GM21529 (cell line): ENCODE results near the gene TXNRD3.
"Not testable (repeated sequence)": the region's sequence is repeated elsewhere in the genome, so short reads cannot be mapped to it uniquely, and the experiment has no call there.

Experiments used
- ATAC-seq: cut with Tn5 transposase; IDR thresholded peaks from one replicate; pipeline ENCODE4 v1.9.1; 2021; ENCODE audit not compliant: unreplicated experiment

Gene TXNRD3

DNA sequence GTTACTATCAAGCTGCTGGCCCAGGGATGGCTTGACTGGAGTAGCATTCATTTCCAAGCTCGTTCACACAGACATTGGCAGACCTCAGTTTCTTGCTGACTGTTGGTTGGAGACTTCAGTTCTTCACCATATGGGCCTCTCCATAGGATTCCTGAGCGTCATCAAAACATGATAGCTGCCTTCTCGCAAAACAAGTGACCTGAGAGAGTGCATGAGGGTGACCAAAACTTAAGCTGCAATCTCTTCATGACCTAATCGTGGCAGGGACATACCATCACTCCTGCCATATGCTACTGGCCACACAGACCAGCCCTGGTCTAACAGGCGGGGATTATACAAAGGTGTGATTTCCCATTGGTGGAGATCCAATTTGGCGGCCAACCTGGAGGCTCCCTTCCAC is 50.2 kb downstream of the TXNRD3 start:
- ATAC-seq = no peak

DNA sequence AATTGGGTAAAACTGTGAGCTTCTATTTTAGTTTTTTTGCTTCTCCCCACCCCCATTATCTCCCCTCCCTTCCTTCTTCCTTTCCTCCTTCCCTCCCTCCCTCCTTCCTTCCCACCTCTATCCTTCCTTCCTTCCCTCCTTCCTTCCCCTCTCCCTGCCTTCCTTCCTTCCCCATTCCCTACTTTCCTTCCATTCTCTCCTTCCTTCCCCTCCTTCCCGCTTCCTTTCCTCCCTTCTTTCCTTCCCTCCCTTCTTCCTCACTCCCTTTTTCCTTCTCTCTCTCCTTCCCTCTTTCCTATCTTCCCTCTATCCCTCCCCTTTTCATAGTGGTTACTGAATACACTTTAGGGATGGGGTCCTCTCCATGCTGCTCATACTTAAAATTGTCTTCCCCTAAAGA is 55.8 kb downstream of the TXNRD3 start:
- ATAC-seq = no peak

DNA sequence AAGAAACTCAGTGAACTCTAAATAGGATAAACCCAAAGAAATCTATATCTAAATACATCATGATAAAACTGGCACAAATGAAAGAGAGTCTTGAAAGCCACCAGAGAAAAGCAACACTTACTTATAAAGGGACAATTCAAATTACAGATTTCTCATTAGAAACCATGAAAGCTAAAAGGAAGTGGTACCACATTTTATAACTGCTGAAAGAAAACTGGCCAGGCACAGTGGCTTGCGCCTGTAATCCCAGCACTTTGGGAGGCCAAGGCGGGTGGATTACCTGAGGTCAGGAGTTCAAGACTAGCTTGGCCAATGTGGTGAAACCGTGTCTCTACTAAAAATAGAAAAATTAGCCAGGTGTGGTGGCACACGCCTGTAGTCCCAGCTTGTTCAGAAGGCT is 59.4 kb downstream of the TXNRD3 start:
- not testable (repeated sequence) for ATAC-seq

DNA sequence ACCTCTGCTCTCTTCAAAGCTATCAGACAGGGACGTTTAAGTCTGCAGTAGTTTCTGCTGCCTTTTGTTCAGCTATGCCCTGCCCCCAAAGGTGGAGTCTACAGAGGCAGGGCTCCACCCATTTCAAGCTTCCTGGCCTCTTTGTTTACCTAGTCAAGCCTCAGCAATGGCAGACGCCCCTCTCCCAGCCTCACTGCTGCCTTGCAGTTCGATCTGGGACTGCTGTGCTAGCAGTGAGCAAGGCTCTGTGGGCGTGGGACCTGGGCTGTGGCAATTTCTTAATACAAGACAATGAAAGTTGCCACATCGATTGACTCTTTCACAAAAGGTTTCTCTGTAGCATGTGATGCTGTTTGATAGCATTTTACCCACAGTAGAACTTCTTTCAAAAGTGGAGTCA is 63.4 kb downstream of the TXNRD3 start:
- not testable (repeated sequence) for ATAC-seq

DNA sequence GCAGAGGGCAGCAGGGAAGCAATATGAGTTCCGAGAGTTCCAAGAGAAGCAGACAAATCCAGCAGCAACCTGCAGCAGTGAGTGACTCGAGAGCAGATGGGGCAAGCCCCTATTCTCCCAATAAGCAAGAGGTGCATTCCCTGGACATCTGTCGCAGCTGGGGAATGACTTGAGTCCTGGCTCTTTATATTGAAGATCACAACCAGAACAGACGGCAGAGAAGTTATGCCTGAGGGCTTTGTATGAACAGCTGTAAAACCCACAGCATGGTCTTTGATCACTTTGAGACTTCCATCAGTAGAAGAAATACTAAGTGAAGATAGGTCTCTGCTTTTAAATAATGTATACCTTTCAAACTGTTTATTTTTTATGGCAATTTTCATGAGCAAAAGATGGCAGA is 72.6 kb downstream of the TXNRD3 start:
- no peak for ATAC-seq

DNA sequence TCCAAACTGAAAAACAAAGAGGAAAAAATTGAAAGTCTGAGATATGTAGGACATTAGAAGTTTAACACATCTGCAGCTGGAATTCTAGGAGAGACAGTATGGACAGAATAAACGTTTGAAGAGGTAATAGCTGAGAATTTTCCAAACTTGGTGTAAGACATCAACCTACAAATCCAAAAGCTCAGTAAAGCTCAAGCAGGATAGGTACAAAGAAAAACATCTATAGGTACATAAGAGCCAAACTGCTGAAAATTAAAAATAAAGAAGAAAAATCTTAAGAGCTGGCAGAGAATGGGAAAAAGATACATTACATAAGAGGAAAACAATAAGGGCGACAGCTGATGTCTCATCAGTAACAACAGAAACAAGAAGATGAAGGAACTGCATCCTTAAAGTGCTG is 73.4 kb downstream of the TXNRD3 start:
- ATAC-seq = no peak

DNA sequence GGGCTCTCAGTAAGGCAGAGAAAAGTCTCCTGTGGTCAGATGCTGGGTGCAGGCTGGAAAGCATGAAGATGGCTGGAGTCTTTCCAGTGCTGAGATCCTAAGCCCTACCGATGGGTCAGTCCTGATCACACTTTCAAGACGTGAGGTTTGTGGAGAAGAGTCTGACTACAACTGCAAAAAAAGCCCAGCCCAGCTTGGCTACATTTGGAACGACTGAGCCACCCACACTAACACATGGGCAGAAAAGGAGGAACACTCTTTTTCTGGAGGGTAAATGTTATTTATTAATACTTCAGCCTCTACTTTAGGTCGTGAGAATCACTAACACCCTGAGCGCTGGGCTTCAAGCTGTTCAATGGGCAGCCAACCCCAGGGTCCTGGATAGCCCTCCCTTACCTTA is 74.2 kb downstream of the TXNRD3 start:
- no peak for ATAC-seq

DNA sequence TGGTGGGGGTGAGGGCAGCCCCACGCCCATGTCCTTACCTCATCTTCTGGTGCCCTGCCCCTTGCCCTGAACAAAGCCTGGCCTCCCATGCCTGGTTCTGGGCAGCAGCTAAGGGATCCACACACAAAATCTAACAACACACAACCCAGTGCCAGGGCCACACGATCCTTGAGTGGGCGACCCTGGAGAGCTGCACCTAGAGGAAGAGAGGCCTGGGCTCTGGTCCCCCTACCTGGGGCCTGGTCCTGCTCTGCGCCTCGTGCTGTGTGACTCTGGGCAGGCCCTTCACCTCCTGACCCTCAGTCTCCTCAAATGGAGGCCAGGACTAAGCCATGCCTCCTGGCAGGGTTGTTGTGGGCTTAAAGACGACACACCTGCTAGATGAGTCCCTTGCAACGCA is 76.2 kb downstream of the TXNRD3 start:
- ATAC-seq = no peak

DNA sequence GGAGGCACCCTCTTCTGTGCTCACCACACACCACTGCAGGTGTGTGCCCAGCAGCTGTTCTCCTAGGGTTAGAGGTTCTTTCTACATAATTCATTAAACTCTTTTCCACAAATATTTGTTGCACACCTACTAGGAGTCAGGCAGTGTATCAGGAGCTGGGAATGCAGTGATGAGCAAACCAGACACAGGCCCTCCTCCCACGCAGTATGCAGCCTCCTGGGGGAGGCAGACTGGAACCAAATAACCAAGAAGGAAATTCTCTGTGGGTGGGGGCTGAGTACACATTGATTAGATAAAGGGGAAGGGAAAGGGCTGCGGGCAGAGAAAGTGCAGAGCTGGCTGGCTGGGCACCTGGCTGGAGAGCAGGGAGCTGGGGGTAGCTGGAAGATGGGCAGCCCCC is 77.7 kb downstream of the TXNRD3 start:
- ATAC-seq = no peak

DNA sequence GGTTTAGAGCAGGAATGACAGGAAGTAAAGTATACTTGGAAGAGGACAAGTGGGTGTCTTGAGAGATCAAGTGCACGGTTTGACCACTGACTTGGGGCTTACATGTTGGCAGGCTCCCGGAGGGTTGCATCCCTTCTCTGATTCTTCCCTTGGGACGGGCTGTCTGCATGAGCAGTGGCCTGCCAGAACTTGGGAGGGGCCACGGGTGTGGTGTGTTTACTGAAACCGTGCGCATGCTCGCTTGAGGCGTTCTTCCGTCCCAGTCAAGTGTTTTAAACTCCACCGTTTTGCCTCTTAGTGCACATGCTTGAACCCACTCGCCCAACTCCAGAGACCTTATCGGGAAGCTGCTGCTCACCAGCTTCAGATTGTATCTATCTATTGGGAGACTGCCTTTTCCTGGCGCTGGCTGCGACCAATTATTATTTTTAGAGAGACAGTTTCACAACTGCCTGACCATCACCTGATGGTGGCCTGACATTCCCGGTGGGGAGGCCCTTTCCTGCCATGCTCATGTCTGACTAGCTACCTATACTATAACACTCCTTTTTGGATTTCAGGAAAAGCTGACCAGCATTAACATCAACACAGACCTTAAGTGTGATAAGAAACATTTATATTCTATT is 81.3 kb downstream of the TXNRD3 start:
- no peak for ATAC-seq

DNA sequence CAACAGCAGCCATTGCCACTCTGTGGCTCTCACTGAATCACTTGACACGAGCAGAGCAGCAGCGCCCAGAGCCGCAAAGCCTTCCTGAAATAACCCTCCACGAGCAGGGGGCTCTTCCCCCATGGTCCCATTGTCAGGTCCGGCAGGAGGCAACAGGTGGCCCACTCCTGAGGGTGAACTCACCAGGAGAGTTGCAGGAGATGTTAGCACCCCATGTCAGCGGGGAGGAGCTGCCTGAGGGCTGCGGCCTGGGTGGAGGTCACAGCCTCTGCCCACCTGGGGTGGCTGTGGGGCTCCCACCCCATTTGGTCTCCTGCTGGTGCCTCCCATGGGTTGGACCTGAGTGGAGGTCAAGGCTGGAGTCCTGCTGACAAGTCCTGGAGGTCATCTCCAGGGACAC is 83.8 kb downstream of the TXNRD3 start:
- no peak for ATAC-seq

DNA sequence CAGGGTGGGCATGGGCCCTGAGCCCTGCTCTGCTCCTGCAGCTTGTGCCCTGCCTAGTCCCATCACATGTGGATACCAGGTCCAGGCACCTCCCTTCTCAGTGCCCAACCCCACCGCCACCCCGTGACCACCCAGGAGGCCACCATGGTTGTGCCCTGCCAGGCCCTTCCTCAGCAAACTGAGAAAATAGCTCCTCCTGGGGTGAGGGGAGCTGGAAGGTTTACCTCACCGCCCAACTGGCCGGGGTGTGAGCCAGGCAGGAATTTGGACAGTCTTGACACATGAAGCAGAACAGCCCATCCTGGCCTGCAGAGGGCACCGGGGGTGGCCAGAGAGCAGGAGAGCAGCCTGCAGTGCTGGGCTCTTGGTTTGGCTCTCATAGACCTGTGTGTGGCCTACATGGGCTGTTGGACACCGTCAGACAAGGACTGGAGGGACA is 84.8 kb downstream of the TXNRD3 start:
- ATAC-seq = no peak

DNA sequence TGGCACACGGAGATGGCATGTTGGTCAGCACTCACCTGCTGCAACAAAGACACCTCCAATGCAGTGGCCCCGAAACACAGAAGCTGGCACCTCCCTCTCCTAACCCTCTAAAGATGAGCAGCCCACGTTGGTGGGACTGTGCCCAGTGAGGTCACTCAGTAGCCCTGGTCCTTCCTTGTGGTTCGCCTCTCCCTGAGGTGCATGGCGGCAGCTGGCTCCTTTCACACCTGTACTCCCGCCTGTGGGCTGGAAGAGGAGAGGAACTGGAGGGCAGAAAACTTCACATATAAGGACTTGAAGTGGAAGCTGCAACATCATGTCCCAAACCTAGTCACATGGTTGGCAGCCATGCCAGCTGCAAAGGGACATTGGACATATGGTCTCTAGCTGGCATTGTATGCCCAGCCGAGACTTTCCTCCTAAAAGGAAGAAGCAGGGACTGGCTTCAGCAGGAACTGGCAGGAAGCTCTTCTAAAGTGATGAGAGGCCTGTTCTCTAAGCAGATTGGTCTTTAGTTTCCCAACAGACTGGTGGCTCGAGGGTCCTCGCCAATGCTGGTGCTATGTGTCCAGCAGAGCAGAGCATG is 85.4 kb downstream of the TXNRD3 start:
- no peak for ATAC-seq

DNA sequence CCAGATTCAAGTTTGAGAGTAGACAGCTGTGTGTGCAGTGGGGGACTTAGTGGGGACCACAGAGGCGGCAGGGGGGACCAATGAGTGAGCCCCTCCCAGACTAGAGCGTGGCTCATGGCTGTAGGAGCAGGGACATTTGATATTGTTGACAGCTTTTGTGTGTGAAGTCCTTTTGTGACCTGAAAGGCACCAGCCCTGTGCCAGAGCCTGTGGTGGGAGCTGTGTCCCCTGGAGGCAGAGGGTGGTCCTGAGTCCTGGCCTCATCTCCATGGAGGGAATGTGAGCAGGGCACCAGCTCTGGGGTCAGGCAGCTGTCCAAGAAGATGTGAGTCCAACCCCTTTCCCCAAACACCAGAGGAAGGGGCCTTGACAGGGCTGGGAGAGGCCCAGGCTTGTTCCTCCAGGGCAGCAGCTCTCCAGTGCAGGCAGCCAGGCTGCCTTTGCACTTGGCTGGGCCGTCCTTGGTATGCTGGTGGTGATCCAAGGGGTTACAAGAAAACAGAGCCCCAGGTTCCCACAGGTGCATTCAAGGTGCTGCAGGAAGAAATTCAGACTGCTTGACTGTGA is 86.1 kb downstream of the TXNRD3 start:
- no peak for ATAC-seq

DNA sequence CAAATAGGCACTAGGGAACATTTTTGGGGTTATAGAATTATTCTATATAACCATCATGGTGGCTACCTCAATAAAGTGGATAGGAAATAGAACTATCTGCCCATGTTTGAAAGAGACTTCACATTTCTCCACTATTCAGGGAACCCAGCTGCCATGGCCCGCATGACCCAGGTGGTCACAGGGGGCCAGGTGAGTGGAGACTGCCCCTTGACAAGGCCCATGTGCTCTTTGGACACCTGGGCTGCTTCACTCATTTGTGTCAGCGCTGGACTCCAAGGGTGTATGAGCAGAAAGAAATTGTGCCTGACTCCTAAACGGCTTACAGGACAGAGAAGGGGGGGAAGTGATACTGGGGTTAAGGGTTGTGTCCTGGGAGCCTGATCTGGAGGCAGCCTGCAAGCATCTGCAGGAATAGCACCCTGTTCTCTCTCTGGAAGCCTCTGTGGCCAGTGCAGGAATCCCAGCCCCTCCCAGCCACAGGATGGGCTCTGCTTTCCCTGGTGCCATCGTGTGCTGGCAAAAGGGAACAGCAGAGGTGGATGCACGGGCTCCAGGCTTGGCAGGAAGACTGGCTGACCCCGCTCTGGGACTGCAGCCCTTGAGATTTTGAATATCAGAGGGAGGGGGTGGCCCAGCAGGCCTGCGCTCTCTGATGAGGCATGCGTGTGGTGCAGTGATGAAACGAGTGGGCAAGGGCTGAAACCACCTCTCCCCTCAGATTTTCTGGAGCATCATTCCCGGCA is 87.1 kb downstream of the TXNRD3 start:
- no peak for ATAC-seq

DNA sequence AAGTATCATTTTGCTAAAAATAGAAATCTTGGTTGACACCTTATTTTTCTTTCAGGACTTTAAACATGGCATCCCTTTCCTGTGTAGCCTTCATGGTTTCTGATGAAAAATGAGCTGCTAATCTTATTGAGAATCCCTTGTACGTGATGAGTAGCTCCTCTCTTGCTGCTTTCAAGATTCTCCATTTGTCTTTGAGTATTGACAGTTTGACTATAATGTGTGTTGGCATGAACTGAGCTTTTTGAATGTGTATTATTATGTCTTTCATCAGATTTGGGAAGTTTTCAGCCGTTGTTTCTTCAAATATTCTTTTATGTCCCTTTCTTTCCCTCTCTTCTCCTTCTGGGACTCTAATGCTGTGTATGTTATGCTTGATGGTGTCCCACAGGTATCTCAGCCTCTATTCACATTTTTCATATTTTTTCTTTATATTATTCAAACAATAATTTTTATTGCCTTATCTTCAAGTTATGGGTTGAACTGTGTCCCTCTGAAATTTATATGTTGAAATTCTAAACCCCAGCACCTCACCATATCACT is 92.1 kb downstream of the TXNRD3 start:
- ATAC-seq = no peak

DNA sequence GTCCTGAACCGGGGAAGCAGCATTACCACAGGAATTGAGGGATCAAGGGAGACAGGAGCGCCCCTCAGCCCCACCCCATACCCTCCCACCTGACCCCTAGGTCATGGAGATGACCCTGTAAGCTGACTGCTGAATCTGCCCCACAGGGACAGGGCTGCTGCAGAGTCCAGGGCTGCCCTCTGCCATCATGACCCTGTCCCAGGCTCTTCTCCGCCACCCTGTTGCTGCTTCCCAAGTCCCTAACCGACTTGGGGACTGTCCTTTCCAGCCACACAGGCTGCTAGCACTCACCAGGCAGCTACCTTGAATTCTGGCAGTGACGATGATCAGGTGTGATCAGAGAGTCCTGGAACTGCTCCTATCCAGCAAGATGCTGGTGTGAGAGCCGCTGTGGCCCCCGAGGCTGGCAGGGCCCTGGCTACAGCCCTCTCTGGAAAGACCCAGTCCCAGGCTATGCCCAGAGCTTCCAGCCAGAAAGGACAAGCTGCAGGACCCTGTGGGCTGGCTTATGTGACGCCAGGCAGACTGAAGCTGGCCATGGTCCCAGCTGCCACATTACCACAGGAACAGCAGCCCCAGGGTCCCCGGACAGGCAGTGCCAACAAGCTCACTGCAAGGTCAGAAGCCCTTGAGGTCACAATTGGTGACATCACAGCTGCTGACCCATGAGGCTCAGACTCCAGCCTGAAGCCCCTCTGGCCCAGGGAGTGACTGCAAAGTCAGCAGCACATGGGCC is 96.4 kb downstream of the TXNRD3 start, which contains the start of gene C3orf22:
Gene C3orf22, minus strand, starts transcription at position 597 of the 736 bp plus-strand sequence. CDS start 5,542 bp downstream, outside the sequence.
- no peak for ATAC-seq

DNA sequence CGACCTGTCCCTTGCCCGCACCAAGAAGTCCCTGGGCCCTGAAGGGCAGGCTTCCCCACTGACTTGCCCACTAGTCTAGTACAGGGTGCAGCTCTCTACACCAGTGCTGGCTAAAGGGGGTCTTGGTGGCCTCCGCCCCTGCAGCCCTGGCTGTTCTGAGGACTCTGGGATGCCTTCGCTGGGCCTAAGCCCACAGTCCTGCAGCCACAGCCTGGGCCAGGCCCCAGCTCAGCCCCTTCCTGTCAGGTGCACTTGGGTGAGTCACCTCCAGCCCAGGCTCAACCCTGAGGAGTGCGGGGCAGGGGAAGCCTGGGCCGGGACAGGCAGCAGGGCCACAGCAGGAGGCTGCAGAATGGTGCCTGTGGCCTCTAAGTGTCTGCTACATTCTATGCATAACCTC is 97.2 kb downstream of the TXNRD3 start:
- no peak for ATAC-seq

DNA sequence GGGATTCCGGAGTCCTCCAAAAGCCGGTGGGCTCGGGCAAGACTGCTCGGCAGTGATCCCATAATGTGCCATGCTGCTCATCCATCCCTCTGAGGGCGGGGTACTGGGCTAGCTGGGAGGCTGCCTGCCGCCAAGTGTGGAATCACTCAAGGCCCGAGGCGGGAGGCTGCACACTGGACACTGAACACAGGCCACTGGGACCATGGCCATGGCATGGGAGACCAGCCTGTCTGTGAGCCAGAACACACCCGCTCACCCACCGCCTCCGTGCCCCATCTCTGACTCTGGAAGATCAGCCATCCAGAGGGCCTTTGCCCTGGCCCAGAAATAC is 97.5 kb downstream of the TXNRD3 start:
- ATAC-seq = no peak
